Central memory CD8-positive, alpha-beta T cell (primary cell): ENCODE data around the gene SLIT3.

Experiments used
- ATAC-seq: fragments of 150-1000 bp; cut with Tn5 transposase; replicated peaks from 2 replicates; pipeline ENCODE4 v1.10.0; 2022; ENCODE audit warnings: mild to moderate bottlenecking, moderate FRiP score, moderate number of reproducible peaks; ENCODE audit not compliant: poor library complexity, severe bottlenecking; ENCODE audit errors: extremely low read depth
- DNase-seq, 2 donors: peaks; one replicate each; pipeline ENCODE4 v3.0.0; 2021; ENCODE audit warnings: low spot score in 2 of 2
- H3K27ac Mint-ChIP-seq: one replicate; pipeline ENCODE4 v1.8.0; 2022; ENCODE audit warnings: low read depth, mild to moderate bottlenecking, moderate library complexity, mixed read lengths
- H3K27me3 Mint-ChIP-seq: one replicate; pipeline ENCODE4 v1.8.0; 2022; ENCODE audit warnings: mixed read lengths
- H3K36me3 Mint-ChIP-seq: one replicate; pipeline ENCODE4 v1.8.0; 2022; ENCODE audit warnings: mild to moderate bottlenecking, moderate library complexity, mixed read lengths; ENCODE audit not compliant: insufficient read depth
- H3K4me1 Mint-ChIP-seq: one replicate; pipeline ENCODE4 v1.8.0; 2022; ENCODE audit warnings: mixed read lengths
- H3K4me3 Mint-ChIP-seq: one replicate; pipeline ENCODE4 v1.8.0; 2022; ENCODE audit warnings: mild to moderate bottlenecking, moderate library complexity, mixed read lengths
- H3K9me3 Mint-ChIP-seq: one replicate; pipeline ENCODE4 v1.8.0; 2022; ENCODE audit warnings: mixed read lengths

The SLIT3 gene

DNA sequence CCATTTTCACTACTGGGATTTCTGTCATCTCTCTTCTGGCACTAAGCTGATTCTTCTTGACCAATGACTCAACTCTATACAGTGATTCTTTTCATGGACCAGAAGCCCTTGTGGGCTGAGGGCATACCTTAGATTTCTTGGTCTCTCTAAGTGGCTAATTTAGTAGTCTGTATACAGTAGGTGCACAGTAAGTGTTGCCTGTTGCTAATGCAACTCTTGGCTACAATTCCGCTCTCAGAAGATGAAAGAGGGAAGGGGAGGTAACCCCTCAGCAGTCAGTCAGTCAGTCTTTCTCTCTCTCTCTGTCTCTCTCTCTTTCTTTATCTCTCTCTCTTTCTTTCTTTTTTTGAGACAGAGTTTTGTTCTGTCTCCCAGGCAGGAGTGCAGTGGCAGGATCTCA is 606.6 kb downstream of the SLIT3 start:
- H3K9me3 Mint-ChIP-seq: no peaks in the 10 kb centered on the region
- H3K36me3 Mint-ChIP-seq: no peaks in the 10 kb centered on the region
- H3K27me3 Mint-ChIP-seq: peaks cover 59% of the 10 kb centered on the region
- ATAC-seq: no peak
- H3K4me1 Mint-ChIP-seq: no peaks in the 10 kb centered on the region
- no peak for DNase-seq
- H3K4me3 Mint-ChIP-seq: no peak overlapping the region
- H3K27ac Mint-ChIP-seq: no peak overlapping the region

DNA sequence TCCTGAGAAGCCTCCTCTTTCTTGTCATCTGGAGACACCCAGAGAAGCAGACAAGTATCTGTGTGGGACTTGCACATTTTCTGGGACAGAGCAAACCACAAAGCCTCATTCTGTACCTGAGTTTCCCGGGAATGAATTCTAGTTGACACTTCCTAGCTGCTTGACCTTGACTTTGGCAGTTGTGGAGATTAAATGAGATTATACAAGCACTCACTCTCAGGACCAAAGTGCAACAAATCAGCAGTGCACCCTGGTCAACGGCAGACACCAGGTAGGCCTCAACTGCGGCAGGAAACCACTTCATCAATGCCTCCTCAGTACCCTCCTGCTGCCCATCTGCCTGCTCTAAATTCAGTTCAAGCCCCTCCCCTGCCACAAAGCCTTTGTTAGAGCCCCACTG is 607.1 kb downstream of the SLIT3 start:
- H3K27me3 Mint-ChIP-seq: peaks cover 58% of the 10 kb centered on the region
- ATAC-seq: no peak
- H3K36me3 Mint-ChIP-seq: no peaks in the 10 kb centered on the region
- DNase-seq: no peak
- H3K4me1 Mint-ChIP-seq: no peaks in the 10 kb centered on the region
- no peak overlapping the region for H3K27ac Mint-ChIP-seq
- H3K4me3 Mint-ChIP-seq: no peak overlapping the region
- H3K9me3 Mint-ChIP-seq: no peaks in the 10 kb centered on the region

DNA sequence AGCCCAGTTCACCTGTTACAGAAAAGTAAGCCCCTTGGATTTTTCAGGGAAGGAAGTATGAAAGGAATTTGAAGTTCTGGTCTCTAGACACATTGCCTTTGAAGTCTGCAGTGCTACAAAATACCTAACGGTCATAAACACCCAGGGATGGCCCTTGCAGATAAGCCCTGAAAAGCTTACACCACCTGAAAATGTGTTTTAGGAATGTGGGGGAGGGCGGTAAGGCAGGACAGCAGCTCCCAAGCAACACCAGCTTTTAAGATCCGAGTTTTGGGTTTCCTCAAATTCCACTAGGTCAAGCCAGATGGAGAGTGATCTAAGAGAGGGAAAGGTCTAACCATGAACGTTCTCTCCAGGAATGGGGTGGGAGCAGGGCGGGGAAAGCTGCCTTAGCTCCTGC is 607.6 kb downstream of the SLIT3 start:
- Mint-ChIP-seq H3K36me3 (no peaks in the 10 kb centered on the region), H3K9me3 (no peaks in the 10 kb centered on the region)

GRCh38 chr5:168691891-168692290 is 609.0 kb downstream of the SLIT3 start:
- Mint-ChIP-seq H3K36me3 (no peaks in the 10 kb centered on the region), H3K4me3 (no peak overlapping the region), H3K27me3 (peaks cover 38% of the 10 kb centered on the region), H3K4me1 (no peaks in the 10 kb centered on the region), H3K27ac (no peak overlapping the region), H3K9me3 (no peaks in the 10 kb centered on the region)
- no peak for ATAC-seq
- DNase-seq: no peak

More for the DNA sequence above, 607.6 kb downstream of the SLIT3 start:
- DNase-seq: no peak
- no peak for ATAC-seq
- Mint-ChIP-seq H3K27ac (no peak overlapping the region), H3K4me1 (no peaks in the 10 kb centered on the region), H3K4me3 (no peak overlapping the region), H3K27me3 (peaks cover 52% of the 10 kb centered on the region)

DNA sequence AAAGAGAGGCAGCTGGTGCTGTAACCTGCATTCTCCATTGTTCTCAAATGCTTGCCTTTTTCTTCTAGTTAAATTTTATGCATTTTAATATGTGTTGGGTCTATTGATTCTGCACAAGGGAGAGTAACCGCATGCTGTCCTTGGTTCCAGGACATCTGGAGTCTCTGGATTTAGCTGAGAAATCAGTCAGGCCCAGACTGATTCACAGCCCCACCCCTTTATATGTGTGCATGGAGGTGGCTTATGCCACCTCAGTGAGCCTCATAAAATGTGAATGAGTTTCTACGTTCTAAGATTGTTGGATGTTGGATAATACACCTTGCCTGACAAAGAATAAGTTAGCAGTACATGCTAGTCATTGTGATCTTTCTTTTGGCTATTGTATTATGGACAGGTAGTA is 611.7 kb downstream of the SLIT3 start:
- no peaks in the 10 kb centered on the region for H3K9me3 Mint-ChIP-seq
- H3K27ac Mint-ChIP-seq: no peak overlapping the region
- no peaks in the 10 kb centered on the region for H3K36me3 Mint-ChIP-seq
- DNase-seq (no peak), ATAC-seq (no peak)
- peaks cover 13% of the 10 kb centered on the region for H3K27me3 Mint-ChIP-seq
- H3K4me3 Mint-ChIP-seq: no peak overlapping the region
- H3K4me1 Mint-ChIP-seq: no peaks in the 10 kb centered on the region

- Mint-ChIP-seq H3K27ac (no peak overlapping the region), H3K9me3 (no peaks in the 10 kb centered on the region), H3K27me3 (peaks cover 13% of the 10 kb centered on the region), H3K36me3 (no peaks in the 10 kb centered on the region), H3K4me3 (no peak overlapping the region), H3K4me1 (no peaks in the 10 kb centered on the region)
- ATAC-seq (no peak), DNase-seq (no peak)
Observed at GRCh38 chr5:168686837-168687236, 614.1 kb downstream of the SLIT3 start.

- Mint-ChIP-seq H3K4me3 (no peak overlapping the region), H3K27ac (no peak overlapping the region), H3K4me1 (no peaks in the 10 kb centered on the region), H3K36me3 (no peaks in the 10 kb centered on the region), H3K27me3 (peaks cover 4% of the 10 kb centered on the region), H3K9me3 (no peaks in the 10 kb centered on the region)
- DNase-seq (no peak), ATAC-seq (no peak)
Observed at GRCh38 chr5:168685566-168685965, 615.4 kb downstream of the SLIT3 start.

DNA sequence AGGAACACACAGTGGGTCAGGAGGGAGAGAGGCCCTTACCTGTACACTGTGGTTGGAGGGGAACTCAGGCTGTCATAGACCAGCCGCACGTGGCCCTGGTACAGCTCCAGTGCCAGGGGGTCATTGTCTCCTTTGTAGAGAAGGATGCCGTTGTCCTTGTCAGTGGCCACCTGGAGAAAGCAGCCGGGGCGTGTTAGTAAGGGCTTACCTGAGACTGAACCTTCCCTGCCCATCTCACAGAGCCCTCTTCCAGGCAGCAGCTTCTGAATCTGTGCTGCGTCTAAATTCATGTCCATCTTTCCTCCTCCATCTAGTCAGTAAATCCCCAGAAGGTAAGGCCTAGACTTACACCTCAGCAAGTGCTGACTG is 617.0 kb downstream of the SLIT3 start:
- Mint-ChIP-seq H3K27me3 (no peaks in the 10 kb centered on the region), H3K9me3 (no peaks in the 10 kb centered on the region), H3K4me1 (no peaks in the 10 kb centered on the region), H3K4me3 (no peak overlapping the region), H3K27ac (no peak overlapping the region), H3K36me3 (no peaks in the 10 kb centered on the region)
- no peak for ATAC-seq
- no peak for DNase-seq

DNA sequence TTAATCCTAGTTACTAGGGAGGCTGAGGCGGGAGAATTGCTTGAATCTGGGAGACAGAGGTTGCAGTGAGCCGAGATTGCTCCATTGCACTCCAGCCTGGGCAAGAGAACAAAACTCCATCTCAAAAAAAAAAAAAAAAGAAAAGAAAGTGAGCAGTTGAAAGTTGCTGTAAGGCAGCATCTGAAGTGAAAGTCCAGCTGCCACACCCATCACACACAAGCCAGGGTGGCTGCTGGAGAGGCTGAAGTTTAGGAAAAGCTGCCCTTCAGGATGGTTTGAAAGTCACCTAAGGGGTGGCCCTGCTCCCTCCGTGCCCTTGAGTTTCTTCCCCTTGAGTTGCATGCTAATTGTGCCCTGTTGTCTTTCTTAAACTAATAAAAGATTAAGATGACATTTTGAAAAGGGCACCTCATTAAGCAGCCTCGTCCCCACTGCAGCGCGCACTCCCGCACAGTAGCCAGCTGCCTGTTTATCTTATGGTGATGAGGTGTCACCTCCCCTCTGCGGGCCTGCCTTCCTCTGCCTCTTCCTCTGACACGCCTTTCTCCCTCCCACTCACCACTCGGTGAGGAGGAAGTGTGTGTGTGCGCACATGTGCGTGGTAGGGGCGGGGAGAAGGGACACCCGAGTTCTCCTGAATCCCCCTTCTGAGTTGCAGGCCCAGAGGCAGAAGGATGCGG is 617.6 kb downstream of the SLIT3 start:
- H3K27me3 Mint-ChIP-seq: no peaks in the 10 kb centered on the region
- no peak overlapping the region for H3K4me3 Mint-ChIP-seq
- ATAC-seq: no peak
- H3K9me3 Mint-ChIP-seq: no peaks in the 10 kb centered on the region
- no peaks in the 10 kb centered on the region for H3K36me3 Mint-ChIP-seq
- no peak for DNase-seq
- H3K4me1 Mint-ChIP-seq: no peaks in the 10 kb centered on the region
- H3K27ac Mint-ChIP-seq: no peak overlapping the region

DNA sequence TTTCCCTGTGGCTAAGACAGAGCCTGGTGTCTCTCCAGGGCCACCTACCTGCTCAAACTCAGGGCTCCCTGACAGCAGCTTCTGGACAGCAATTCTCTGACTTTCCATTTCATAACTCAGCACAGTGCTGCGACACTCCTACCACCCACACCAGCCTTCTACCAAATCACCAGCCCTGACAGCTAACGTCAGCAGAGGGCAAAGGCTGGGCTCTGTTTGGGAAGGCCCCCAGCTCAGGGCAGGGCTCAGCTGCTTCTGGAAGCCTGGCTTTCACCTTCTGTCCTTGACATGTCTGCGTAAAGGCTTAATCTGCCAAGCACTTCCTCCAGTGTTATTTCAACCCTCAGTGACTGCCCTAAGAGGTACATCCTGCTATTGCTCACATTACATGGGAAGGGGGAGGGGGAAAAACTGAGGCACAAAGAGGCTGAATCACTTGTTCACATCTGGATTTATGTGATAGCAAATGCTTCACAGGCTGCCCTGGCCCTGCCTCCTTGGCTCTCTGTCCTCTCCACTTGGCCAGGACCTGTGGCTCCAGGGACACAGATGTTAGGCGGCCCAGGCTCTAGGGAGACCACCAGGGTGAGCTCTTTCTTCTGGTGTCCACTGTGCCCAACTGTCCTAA is 619.3 kb downstream of the SLIT3 start:
- Mint-ChIP-seq H3K27me3 (no peaks in the 10 kb centered on the region), H3K4me1 (no peaks in the 10 kb centered on the region), H3K36me3 (peaks cover 2% of the 10 kb centered on the region), H3K4me3 (no peak overlapping the region), H3K27ac (no peak overlapping the region), H3K9me3 (no peaks in the 10 kb centered on the region)
- DNase-seq (no peak), ATAC-seq (no peak)

- ATAC-seq (no peak), DNase-seq (no peak)
- H3K9me3 Mint-ChIP-seq: no peaks in the 10 kb centered on the region
- no peaks in the 10 kb centered on the region for H3K27me3 Mint-ChIP-seq
- H3K4me3 Mint-ChIP-seq: no peak overlapping the region
- peaks cover 3% of the 10 kb centered on the region for H3K36me3 Mint-ChIP-seq
- H3K4me1 Mint-ChIP-seq: no peaks in the 10 kb centered on the region
- H3K27ac Mint-ChIP-seq: no peak overlapping the region
Observed at GRCh38 chr5:168680395-168680794, 620.5 kb downstream of the SLIT3 start.

DNA sequence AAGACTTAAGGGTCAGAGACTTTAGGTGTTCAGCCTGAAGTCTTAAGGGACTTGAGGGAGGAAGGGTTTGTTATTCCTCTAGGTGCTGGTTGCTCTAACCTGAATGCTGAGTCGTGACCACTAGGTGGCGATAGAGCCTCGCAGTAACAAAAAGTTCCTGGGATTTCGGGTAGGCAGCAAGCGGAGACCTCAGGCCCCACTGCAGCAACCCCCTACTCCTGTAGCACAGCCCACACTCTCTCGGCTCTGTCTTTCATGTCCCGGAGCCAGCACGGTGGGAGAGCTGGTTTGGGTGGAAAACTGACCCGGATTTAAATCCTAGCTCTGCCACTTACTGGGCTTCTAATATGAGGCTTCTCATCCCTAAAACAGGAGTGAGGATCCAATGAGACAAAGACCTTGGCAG is 621.4 kb downstream of the SLIT3 start:
- H3K4me3 Mint-ChIP-seq: no peak overlapping the region
- DNase-seq: peak; percentile 17 to 28
- H3K9me3 Mint-ChIP-seq: no peaks in the 10 kb centered on the region
- H3K4me1 Mint-ChIP-seq: no peaks in the 10 kb centered on the region
- ATAC-seq: no peak
- H3K27me3 Mint-ChIP-seq: no peaks in the 10 kb centered on the region
- H3K27ac Mint-ChIP-seq: no peak overlapping the region
- peaks cover 3% of the 10 kb centered on the region for H3K36me3 Mint-ChIP-seq

DNA sequence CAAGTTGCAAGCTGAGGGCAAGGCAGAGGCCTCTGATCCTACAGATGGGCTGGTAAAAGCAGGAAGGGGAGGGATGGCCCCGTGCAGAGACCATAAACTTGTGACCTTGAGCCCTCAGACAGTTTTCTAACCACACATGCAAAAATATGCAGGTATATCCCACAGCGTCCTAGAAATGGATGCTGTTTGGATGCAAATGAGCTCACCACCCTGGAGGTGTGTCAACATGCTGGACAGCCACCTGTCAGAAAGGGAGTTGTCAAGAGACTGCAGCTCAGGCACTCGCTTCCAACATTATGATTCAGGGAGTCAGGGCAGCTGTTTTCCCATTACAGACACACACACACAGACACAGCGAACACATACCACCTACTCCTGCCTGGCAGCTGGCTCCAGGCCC is 624.4 kb downstream of the SLIT3 start:
- Mint-ChIP-seq H3K36me3 (peaks cover 3% of the 10 kb centered on the region), H3K4me3 (no peak overlapping the region), H3K9me3 (no peaks in the 10 kb centered on the region), H3K27me3 (no peaks in the 10 kb centered on the region), H3K27ac (no peak overlapping the region), H3K4me1 (no peaks in the 10 kb centered on the region)
- DNase-seq (no peak), ATAC-seq (no peak)
